ENCODE measurements around the gene CNTROB.

- TF ChIP-seq CTCF (IDR thresholded peaks at IDR 0.05) (no peak), POLR2A (IDR thresholded peaks at IDR 0.05) (no peak)
Measured at GRCh38 chr17:7956228-7956965, 24.4 kb downstream of the CNTROB start.
